ENCODE measurements around the gene GMDS. TPM values are rescaled to one million over a fixed set of nuclear protein-coding genes. Genes with fewer than 3 reads are reported as not detected.
"Not testable (repeated sequence)": the region's sequence is repeated elsewhere in the genome, so short reads cannot be mapped to it uniquely, and the experiment has no call there.

Gene GMDS
- total RNA-seq, 1 experiment from 2014 or later, result 11.0 TPM

DNA sequence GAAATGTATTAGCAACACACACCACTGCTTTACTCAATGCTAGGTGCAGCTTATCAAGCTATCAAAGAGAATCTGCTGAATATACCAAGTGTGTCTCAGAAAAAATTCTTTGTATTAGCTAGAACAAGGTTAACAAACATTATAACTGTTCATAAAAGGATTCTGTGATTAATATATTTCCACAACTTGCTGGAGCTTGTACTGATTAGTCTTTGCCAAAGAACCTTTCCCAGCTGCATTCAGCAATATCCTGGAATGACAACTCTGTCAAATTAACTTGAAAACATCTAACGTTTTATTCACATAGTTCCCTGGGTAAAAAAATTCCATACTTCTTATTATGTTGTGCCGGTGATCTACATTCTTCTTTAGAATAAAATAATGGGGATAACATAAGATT lies 383.0 kb downstream of the GMDS start:
- no peak for DNase-seq (ENCODE audit: low read depth)

DNA sequence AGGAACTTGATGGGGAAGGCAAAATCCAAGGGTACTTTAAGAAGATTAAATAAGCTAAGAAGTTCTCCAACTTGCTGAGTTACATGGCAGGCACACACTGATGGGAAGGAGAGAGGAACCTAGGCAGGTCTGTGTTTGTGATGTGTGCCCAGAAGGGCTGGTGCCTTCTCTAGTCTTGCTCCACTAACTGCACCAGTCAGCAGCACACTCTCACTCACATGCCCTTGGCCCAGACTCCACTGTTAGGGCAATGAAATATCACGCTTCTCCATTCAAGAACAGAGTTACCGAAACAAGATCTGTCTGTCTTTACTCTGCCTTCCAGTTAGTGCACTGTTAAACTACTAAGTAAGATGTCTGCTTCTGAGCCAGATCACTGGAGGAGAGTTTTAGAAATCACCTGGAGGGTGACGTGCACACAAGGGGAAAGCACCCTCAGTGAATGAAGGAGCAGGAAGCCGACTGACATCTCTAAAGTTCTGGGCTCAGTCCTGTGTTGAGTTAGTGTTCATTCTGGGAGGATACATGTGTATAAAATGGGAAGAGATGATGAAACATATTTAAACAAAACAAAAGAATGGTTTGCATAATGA lies 384.6 kb downstream of the GMDS start:
- no peak for DNase-seq (ENCODE audit: low read depth)

GRCh38 chr6:1858859-1859258 lies 386.5 kb downstream of the GMDS start:
- no peak for DNase-seq (ENCODE audit: low read depth)

- no peak for DNase-seq (ENCODE audit: low read depth)
Observed at GRCh38 chr6:1858196-1858595, 387.2 kb downstream of the GMDS start.

- DNase-seq (ENCODE audit: low read depth), result no peak
Observed at GRCh38 chr6:1856381-1856780, 389.0 kb downstream of the GMDS start.

GRCh38 chr6:1855890-1856289 lies 389.5 kb downstream of the GMDS start:
- no peak for DNase-seq (ENCODE audit: low read depth)

DNA sequence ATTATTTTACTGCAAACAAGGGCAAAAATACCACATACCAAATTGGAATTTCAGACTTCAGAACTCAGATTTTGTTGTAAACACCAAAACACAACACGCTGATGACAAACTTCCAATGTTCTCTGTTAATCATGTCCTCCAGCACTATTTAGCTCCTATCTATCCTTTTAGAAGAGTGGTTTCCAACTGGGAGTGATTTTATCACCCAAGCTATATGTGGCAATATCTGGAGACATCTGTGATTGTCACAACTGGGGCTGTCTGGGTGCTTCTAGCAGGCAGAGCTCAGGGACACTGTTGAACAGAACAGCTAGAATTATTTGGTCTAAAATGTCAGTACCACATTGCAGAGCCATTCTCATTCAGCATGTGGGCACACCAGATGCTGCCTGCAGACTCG lies 391.1 kb downstream of the GMDS start:
- no peak for DNase-seq (ENCODE audit: low read depth)

DNA sequence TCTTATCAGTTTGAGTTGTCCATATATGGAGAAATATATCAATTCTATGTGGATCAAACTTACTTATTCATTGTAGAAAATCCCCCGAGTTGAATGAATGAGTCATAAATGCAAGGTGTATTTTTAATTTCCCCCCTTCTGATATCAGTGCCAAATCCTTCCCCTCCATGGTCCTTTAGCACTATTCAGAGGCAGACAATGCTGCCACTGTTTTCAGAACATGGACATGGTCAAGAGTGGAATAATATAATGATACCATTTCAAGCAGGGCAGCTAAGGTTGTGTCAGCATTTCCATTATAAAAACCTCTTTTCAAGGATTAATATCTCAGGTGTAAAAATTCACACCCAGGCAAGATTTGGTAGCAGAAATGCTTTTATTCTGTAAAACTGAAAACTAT lies 391.6 kb downstream of the GMDS start:
- no peak for DNase-seq (ENCODE audit: low read depth)

DNA sequence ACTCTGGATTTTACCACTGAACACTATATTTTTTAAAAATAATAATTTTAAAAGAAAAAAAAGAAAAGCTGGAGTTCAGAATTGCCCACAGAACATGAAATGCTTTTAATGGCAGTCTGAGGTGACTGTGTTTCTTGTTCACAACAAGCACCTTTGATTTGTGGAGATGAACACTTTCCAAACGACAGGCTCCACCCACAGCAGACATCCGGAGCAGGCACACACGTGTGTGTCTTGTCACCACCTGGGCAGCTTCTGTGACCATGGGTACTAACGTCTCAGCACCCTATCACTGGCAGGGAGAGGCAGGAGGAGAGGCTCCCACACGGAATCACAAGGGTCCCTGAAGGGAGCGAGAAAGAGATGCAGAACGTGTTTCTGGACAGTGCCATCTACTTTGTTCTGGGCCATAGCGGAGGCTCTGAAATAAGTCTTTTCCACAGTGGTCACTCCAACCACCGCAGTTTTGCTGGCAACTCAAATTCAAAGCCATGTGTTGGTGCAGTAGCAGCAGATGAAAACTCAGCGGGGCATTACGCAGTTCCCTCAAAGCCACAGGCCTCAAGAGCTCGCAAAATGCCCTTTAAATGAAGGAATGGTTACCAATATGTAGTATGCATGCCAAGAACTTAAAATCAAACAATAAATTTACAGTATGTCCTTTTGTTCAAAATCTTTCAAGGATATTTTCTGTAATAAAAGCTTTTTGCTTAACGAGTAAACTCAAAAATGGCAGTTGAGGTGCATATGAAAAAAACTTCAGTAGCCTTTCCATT lies 393.5 kb downstream of the GMDS start:
- DNase-seq (ENCODE audit: low read depth), result no peak

- no peak for DNase-seq (ENCODE audit: low read depth)
Observed at GRCh38 chr6:1850840-1851157, 394.6 kb downstream of the GMDS start.

DNA sequence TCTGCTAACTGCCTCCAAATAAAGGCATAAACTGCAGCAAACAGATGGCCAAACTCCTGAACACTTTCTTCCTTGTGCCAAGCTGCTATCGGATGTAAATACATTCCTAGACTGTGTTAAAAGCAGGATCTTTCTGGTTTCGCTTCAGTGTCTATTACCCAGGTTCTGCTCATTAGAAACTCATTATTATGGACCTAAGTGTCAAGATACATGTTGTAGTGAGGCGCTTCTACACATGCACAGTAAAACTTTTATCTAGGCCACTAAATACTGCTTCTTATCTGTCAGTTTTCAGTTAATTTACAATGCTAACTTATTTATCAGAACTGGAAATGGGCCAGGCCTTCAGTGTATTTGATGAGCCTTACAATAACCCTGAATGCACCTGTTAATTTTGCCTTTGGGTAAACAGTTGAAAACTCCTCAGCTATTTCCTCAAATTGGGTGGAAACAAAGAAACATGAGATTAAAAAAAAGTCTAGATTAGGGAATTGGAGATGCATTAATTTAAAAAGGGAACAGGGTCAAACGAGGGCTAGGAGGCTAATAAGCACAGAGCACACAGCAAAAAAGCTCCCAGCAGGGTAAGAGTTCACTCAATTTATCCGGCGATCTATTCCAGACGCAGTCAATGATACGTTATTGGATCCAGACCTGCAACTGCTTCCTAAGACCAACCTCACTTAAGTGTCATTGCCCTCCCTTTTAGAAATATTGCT lies 395.1 kb downstream of the GMDS start:
- no peak for DNase-seq (ENCODE audit: low read depth)

DNA sequence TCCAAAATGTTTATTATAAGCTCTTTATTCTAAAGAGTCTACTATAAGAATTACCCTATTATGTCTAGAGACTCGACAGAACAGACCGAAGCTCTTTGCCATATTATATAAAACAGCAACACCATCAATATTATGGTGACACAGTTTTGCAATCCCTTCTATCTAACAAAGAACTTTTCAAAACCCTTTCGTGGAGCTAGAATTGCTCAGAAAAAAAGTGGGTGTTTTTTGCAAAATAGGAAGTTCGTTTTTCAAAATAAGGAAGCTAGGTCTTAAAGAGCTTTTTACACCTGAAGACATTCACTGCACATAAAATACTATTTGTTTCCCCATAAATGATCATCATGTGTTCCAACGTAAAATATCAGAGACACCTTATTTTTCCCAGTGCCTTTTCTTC lies 395.7 kb downstream of the GMDS start:
- DNase-seq (ENCODE audit: low read depth), result no peak

DNA sequence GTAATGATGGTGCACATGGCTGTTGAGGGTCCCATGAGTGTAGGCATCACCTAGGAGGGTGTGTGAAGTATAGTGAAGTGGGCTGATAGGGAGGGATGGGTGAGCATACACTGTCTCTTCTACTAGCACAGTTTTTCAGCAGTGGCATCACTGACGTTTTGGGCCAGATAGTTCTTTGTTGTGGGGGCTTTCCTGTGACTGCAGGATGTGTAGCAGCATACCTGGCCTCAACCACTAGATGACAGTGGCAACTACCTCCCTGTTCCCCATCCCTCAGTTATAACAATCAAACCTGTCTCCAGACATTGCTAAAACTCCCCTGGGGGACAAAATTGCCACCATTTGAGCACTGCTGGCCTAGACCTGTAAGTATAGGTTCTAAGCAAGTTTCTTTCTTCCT lies 396.7 kb downstream of the GMDS start:
- no peak for DNase-seq (ENCODE audit: low read depth)

- no peak for DNase-seq (ENCODE audit: low read depth)
Observed at GRCh38 chr6:1846611-1847010, 398.8 kb downstream of the GMDS start.

DNA sequence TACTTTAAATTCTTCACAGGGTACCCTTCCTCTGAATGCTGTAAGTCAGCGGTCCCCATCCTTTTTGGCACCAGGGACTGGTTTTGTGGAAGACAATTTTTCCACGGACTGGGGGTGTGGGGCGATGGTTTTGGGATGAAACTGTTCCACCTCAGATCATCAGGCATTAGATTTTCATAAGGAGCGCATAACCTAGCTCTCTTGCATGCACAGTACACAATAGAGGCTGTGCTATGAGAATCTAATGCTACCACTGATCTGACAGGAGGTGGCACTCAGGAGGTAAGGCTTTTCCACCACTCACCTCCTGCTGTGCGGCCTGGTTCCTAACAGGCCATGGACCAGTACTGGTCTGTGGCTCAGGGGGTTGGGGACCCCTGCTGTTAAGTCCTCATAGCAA lies 399.9 kb downstream of the GMDS start:
- not testable (repeated sequence) for DNase-seq (ENCODE audit: low read depth)

- DNase-seq (ENCODE audit: low read depth), result no peak
Observed at GRCh38 chr6:1842334-1842733, 403.1 kb downstream of the GMDS start.

- no peak for DNase-seq (ENCODE audit: low read depth)
Observed at GRCh38 chr6:1841136-1841535, 404.3 kb downstream of the GMDS start.

DNA sequence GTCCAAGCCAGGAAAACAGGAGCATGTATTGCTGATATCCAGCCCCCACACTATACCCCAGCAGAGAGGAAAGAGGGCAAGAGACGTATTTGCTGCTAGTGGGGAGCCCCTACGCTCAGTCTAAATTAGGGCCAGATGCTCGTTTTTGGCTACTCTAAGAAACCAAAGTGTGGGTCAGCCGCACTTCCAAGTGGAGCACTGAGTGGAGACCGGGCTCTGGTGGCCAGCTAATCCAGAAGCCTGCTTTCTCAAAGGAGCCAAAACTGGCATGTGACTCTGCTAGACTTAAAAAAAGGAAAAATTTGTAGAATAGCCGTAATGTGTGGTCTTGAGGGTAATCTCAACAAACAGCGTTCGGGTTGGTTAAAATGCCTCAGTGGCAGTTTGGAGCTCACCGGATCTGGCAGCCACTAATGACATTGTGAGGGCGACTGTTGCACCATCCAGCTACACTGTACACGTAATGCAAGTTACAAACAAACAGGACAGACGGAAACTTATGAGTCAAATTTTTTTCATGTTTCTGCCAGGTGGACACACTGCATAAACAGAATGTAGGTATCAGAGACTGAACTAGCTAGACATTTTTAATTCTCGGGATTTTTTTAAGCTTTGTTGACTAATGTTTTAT lies 404.8 kb downstream of the GMDS start:
- no peak for DNase-seq (ENCODE audit: low read depth)

GRCh38 chr6:1839361-1839760 lies 406.0 kb downstream of the GMDS start:
- no peak for DNase-seq (ENCODE audit: low read depth)

GRCh38 chr6:1838604-1839213 lies 406.7 kb downstream of the GMDS start:
- no peak for DNase-seq (ENCODE audit: low read depth)

GRCh38 chr6:1837826-1838225 lies 407.6 kb downstream of the GMDS start:
- DNase-seq (ENCODE audit: low read depth), result no peak

DNA sequence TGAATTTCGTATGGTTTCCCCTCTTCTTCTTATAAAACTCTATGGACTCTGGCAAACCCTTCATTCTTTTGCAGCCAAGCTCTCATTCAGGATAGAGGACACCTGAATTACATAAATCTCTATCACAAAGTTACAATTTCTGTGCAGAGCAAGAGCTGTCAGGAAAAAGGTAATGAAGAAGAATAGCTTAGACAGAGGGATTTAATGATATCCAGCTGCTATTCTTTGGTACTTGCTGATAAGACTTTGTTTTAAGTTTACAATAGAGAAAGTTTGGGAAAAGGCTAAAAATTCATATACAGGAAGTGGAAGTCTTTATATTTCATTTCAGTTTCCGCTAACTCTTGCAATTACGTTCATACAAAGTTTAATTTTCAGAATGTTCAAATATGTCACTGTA lies 408.7 kb downstream of the GMDS start:
- no peak for DNase-seq (ENCODE audit: low read depth)
